NCI-H82 treated with DMSO at 0.1 percent for 48 hours (cell line): ENCODE results near the gene FARP2.

Source experiments
- DNase-seq: peaks from one replicate; lab custom pipeline; 2025; ENCODE audit not compliant: unreplicated experiment; lab: John Stamatoyannopoulos, UW

The FARP2 gene

DNA sequence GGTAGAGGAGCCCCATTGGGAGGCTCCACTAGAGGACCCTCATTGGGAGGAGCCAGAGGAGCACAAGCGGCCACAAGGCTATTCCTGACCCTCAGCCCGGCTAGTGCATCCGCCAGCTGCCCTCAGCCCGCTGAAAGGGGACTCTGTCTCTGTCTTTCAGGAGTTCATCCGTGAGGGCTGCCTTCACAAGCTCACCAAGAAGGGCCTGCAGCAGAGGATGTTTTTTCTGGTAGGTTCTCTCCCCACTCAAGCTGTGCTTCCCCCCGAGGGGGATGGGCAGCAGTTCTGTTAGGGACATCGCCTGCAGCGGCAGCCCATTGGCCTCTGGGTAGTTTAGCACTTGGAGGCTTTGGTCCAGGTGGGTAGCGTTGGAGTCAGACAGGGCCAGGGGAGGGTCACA lies 127.2 kb downstream of the FARP2 start:
- DNase-seq: no peak

- DNase-seq: no peak
These were observed 129.3 kb downstream of the FARP2 start for GRCh38 chr2:241485172-241485911.

GRCh38 chr2:241489088-241489487 lies 133.0 kb downstream of the FARP2 start:
- DNase-seq: no peak

- no peak for DNase-seq
These were observed 133.9 kb downstream of the FARP2 start for GRCh38 chr2:241489733-241490680.

DNA sequence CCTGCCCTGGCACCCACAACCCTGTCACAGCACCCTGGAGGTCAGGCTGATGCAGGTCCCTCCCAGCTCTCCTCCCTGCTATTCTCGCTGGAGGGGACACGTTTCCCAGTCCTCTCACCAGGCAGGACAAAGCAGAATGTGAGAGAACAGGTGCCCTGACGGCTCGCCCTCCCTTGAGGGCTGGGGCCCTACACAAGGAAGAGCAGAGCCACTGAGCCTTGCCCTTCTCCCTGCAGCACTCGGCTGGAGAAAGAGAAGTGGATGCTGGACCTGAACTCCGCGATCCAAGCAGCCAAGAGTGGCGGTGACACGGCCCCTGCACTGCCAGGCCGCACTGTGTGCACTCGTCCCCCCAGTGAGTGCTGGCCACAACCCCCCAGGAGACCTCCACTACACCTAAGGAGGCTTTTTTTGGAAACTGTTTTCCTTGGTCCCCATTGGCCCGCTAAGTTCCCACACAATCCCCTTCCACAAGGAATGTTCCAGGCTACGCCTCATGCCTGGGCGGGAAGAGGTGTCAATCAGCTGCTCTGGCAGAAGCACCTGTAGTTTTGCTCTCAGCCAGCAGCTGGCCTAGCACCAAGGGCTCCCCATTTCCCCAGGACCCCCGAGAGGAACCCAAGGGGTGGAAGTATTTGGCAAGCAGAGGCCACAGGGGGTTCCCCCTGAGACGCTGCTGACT lies 134.9 kb downstream of the FARP2 start:
- no peak for DNase-seq

GRCh38 chr2:241491549-241492173 lies 135.6 kb downstream of the FARP2 start:
- DNase-seq: no peak

- no peak for DNase-seq
These were observed 136.1 kb downstream of the FARP2 start for GRCh38 chr2:241492174-241492565.

DNA sequence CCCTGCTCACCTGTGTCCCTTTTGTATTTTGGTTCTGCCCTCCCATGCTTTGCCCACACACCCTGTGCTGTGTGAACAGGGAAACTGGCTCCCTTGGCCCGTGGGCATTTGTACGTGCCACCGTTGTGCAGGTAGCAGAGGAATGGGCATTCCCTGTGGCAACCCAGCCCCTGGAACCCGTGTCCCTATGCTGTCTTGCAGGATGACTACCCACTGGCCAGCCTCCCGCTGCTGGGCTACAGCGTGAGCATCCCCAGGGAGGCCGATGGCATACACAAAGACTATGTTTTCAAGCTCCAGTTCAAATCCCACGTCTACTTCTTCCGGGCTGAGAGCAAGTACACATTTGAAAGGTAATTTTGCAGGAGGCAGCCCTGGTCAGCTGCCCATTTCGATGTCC lies 137.0 kb downstream of the FARP2 start:
- no peak for DNase-seq

- no peak for DNase-seq
These were observed 138.3 kb downstream of the FARP2 start for GRCh38 chr2:241494311-241494908.

DNA sequence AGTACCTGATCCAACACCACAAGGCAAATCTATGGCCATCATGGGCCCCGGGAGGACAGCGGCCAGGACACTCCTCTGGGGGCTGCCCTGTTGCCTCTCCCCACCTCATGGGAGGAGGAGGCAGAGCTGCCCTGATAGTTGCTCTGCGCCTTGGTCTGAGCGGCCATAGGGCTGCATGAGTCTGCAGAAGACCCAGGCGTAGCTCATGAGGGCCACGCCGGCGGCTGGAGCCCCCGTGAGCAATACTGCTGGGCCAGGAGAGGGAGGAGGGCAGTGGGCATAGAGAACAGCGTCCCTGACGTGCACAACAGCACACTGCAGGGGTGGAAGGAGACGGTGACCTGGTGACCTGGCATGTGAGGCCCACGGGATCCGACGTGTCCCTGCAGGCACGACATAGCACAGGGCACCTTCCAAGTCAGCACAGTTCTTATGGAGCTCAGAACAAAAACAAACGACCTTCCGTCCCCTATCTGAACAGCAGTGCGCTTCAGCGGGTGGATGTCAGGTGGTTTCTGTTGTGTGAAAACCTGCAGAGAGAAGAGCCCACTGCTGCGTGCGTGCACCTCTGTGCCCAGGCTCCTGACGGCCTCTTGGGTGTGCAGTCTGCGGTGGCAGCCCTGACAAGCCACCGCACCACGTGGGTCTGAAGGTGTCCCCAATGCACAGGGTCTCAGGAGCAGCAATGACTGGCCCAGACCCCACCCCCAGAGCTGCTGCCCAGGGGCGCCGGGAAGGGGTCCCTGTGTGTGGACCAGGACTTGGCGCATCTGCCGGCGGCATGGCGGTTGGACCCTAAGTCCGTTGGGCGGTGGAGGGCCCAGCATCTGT lies 139.3 kb downstream of the FARP2 start:
- no peak for DNase-seq

DNA sequence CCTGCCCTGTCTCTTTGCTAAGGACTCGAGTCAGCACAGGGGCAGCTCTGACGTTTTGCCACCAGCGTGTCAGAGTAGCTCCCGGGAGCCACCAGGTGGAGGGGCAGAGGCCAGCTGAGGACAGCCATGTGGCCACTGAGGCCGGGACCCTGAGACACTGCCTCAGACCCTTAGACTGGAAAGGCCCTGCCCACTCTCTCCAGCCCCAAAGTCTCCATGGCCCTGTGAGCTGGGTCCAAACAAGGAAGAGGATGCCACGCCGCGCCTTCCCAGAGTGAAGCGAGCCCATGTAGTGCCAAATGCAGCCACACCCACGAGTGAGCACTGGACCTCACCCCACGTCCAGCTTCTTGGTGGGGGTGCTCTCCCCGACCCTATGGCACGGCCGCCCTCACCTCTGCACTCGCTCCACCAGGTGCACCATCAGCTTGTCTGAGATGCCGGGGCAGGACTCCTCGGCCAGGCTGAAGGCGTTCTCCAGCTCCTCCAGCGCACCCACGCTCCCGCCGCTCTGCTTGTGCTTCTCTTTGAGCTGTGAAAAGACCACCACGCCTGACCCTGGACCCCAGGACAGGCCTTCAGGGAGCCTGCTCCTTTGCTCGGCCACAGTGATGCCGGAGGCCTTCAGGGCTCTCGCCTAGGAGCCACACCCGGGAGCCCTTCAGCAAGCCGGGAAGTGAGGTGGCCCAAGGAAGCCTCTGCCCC lies 140.1 kb downstream of the FARP2 start:
- DNase-seq: no peak

GRCh38 chr2:241496904-241497877 lies 141.1 kb downstream of the FARP2 start:
- DNase-seq: no peak

DNA sequence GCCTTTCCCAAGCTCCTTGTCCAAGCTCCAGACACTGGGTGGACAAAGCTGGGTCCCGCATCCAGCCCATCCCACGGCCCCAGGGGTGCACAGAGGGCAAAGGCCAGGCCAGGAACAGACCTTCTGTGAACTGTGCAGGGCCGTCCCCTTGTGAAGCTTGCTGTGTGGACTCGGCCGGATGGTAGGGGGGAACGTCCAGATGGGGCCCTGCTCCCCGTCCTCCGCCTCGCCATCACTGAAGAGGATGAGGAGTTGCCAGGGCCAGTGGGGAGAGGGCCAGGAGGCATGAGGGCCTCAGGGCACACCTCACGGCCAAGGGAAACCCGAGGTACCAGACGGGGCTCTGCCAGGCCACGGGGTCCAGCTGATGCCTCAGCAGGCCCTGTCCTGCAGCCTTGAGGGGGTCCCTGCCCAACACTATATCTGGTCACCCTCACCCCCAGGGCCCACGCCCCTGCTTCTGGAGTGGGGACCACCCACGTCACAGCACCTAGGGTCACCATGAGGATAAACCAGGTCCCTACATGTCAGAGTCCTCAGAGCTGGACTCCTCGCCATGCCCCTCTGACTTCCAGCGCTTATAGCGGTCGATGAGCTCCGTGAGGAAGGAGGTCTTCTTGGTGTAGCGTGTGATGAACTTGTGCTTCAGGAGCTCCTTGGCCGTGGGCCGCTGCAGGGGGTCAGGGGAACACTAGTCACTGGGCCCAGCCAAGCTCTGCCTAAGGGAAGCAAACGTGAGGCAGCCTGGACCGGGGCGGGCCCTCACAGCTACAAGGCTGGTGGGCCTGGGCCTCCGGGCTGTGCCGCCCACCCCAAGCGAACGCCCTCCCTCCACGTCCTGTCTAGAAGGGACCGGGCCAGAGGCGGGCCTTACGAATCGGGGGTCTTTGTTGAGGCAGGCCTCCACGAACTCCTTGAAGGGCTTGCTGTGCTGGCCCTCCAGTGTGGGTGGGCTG lies 142.3 kb downstream of the FARP2 start:
- no peak for DNase-seq

DNA sequence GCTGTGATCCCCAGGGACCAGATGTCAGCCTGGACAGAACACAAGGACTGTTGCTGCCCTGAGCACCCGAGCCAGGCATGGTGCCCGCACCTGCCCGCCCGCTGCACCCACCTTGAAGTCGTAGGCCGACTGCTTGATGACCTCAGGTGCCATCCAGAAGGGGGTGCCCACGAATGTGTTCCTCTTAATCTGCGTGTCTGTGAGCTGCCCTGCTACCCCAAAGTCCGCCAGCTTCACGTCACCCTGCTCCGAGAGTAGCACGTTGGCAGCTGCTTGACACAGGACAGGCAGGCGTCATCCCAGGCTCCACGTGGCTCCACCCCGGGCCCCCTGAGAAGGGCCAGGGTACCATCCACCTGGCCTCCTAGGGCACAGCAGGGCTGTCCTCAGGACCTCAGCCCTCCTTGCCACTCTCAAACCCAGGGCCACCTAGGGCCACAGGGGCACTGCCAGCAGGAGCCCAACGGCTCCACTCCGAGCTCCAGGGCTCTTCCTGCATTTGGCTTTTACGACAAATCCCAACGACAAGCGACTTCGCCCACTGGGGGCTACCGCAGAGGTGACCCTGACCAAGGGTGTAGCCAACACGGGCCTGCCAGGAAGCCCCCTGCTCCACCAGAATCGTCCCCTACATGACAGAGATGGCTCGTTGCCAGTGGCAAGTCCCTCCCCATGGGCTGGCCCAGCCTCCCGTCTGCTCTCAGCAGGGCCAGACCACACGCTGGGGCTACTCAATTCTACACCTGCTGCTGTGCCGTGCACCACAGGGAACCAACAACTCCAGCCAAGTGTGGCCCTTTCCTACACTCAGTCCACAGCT lies 143.3 kb downstream of the FARP2 start:
- DNase-seq: no peak

DNA sequence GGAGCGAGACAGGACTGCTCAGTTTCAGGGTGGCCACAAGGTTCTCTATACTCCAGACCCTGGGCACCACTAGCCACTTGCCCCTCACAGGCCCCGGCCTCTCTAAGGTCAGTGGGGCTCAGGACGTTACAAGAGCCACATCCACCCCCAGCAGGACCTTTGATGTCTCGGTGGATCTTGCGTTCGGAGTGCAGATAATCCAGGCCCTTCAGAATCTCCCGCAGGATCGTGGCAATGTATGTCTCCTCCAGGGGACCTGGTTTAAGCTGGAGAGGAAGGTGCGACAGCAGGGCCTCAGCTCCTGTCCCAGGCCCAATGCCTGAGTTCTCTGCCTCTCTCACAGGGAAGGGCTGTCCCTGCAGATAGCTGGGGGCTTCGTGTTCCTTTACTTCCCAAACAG lies 143.9 kb downstream of the FARP2 start:
- no peak for DNase-seq

DNA sequence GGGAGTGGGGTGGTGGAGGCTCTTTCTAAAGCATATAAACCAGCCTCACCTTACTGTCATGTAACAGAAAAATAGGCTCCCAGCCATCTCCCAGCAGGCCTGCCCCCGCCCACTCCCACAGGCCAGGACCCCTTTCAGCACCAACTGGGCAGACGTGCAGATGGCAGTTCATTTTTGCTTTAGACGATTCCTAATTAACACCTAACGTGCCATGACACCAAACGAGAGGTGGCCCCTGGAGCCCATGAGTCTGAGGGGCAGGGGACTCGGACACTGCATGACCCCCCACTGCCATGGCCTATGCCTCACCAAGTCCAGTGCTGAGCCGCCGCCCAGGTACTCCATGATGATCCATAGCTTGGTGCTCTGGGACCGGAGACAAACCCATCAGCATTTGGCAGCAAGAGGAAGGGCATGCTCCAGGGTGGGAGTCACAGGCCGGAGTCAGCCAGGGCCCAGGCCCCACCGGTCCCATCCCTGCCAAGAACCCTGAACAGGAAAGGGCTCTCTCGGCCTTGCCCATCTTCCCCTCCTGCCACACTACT lies 144.4 kb downstream of the FARP2 start:
- DNase-seq: no peak
